22Rv1 (cell line): Measurements from ENCODE around the gene RYR2.

ENCODE experiments used
- CTCF ChIP-seq: fragments of 450-650 bp; IDR thresholded peaks from 2 replicates; pipeline ENCODE4 v1.5.1; 2017; ENCODE audit warnings: mild to moderate bottlenecking
- ZFX ChIP-seq: fragments of 450-650 bp; IDR thresholded peaks from 2 replicates; pipeline ENCODE4 v1.6.1; 2017; ENCODE audit warnings: antibody characterized with exemption, borderline replicate concordance

GRCh38 chr1:237032029-237032428, 10.0 kb upstream of the RYR2 start:
- TF ChIP-seq CTCF: no peak
- TF ChIP-seq ZFX: no peak
